Activated CD8-positive, alpha-beta memory T cell treated with anti-CD3 and anti-CD28 coated beads, Interleukin-2, amount 50 U/mL, for 48 hours (primary cell): ENCODE data around the gene MAD1L1.
A peak's percentile ranks its signal among the peaks of the same experiment; 100 is the strongest.
"Not testable (repeated sequence)": the region's sequence is repeated elsewhere in the genome, so short reads cannot be mapped to it uniquely, and the experiment has no call there.

Source experiments
- DNase-seq: peaks from one replicate; pipeline ENCODE4 v3.0.0-alpha.2; 2020

MAD1L1 gene

GRCh38 chr7:2170576-2171521 is 61.9 kb downstream of the MAD1L1 start:
- no peak for DNase-seq

DNA sequence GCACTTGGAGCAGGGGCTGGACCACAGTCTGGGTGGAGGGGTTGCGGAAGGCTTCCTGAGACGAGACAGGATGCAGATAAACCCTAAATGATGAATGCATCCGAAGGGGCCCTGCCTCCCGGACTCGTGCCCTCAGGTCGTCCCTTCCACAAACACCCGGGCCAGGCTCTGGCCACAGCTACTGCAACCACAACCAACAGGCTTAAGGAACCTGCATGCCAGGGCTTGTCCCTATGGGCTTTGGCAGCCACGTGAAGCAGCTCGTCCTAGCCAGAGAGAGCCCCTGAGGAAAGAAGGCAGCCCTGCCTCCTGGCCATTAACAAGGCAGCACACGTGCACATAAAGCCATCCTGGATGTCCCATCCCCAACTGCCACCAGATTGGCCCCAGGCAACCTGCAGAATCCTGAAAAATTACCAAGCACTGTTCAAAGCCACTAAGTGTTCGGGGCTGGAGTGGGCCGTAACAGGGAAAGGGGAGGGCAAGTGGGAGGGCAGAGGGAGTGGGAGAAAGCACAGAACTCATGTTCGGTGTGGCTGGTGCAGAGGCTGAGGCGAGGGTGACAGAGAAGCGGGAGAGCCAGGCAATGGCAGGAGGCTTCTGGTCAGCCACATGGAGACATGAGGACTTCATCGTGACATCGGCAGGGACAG is 62.7 kb downstream of the MAD1L1 start:
- no peak for DNase-seq

DNA sequence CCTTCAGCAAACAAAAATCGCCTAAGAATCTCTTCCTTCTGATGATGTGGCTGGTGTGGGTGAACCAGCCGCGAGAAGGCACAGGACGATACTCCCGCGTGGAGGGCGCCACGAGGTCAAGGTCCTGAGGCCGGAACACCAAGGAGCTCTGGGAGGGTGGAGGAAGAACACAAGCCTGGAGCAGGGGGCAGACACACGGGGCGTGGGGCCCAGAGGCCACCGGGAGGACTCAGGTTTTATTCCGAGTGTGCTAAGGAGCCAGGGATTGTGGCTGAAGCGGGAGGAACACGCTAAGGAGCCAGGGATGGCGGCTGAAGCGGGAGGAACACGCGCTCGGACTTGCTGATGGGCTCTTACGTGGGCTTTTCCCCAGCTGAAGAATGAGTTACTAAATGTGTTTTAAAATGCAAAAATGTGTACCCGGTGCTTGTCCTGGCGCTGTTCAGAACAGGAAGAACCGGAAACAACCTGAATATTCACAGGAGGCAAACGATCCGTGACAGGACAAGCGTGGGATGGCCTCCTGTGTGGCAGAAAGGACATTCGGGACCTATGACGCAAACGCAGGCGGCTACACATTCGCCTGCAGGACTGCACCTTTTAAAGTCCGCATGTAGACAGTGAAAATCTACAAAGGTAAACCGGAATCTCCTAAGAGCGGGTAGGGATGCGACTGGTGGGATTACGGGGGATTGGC is 64.0 kb downstream of the MAD1L1 start:
- no peak for DNase-seq

GRCh38 chr7:2166625-2167280 is 66.0 kb downstream of the MAD1L1 start:
- no peak for DNase-seq

GRCh38 chr7:2165610-2166594 is 66.8 kb downstream of the MAD1L1 start:
- DNase-seq, result no peak

GRCh38 chr7:2165239-2165609 is 67.5 kb downstream of the MAD1L1 start:
- no peak for DNase-seq

- DNase-seq, result no peak
Measured at GRCh38 chr7:2164646-2165045, 68.1 kb downstream of the MAD1L1 start.

GRCh38 chr7:2163600-2164555 is 68.9 kb downstream of the MAD1L1 start:
- no peak for DNase-seq

DNA sequence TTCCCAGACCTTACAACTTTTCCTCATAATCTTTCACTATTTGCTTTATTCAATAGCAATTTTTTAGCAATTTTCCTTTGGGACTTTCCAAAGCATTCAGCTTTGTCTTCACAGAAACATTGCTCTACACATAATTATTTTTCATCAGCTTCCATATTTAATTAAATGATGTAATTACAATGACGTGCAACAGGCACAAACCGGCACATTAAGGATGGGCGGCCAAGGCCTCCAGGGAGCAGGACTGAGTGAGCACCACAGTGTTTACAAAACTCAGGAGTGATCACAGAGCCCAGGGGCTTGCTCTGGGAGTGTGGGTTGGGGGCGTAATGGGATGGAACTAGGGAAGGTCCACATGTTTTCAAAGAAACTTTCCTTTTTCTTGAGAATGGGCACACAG is 69.8 kb downstream of the MAD1L1 start:
- DNase-seq, result peak; percentile 15

DNA sequence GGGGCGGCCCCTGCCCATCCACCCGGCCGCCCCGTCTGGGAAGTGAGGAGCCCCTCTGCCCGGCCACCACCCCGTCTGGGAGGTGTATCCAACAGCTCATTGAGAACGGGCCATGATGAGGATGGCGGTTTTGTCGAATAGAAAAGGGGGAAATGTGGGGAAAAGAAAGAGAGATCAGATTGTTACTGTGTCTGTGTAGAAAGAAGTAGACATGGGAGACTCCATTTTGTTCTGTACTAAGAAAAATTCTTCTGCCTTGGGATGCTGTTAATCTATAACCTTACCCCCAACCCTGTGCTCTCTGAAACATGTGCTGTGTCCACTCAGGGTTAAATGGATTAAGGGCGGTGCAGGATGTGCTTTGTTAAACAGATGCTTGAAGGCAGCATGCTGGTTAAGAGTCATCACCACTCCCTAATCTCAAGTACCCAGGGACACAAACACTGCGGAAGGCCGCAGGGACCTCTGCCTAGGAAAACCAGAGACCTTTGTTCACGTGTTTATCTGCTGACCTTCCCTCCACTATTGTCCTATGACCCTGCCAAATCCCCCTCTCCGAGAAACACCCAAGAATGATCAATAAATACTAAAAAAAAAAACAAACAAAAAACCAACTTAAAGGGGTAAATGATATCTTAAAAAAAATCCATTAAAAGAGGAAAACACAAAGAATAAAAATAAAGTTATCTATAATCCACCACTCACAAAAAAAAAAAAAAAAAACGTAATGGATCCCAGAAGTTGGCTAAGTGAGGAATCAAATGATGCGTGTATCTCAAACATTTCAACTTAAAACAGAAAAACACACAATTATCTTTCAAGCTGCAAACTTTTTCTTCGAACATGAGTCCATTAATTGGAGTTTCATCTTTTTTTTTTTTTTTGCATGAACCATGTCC is 70.5 kb downstream of the MAD1L1 start:
- not testable (repeated sequence) for DNase-seq

DNA sequence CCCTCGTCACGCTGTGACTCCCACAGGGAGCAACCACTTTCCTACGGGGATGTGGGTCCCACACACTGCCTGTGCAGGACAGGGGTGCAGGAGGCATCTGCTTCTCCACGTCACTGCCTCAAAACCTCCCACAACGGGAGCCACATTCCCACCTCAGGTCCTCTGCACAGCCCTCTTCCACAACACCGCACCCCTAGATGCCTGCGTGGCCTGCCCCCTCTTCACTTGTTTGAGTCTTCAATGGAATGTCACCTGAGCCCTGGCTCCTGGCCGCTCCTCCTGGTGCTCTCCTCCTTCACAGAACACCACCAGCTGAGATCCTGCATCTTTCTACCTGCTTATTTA is 73.6 kb downstream of the MAD1L1 start:
- DNase-seq, result no peak

DNA sequence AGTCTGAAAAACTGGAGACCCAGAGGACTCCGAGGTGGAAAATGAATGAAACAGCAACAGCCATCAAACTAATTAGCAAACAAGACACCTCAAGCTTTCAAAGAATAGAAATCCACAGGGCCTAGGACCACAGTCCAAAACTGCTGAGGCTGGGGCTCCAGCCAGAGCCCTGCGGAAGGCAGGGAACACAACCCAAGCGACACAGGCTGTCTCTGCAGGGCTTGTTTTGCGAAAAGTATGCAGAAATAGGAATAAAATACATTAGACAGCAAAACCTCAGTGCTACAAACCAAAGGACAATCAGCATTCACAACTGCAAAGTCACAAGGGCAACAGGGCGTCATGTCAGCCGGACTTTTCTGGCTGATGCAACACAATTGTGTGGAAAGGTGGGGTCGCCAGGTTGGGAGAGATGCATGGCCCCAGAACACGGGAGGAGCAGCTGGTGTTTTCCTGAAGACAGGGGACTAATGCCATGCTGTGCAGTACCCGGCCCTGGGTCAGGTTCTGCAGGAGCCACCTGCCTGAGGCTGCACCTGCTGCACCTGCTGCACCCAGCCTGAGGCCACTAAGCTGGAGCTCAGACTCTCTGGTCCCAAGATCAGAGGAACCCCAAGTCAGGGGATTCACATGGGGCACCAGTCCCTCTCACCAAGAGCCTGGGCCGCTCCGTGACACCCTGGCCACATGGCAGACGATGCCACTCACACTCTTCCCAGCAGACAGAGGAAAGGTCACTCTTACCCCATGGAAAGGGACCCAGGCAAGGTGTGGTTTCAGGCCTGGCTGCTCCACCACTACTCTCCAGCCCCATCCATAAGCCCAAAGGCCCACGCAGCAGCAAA is 74.2 kb downstream of the MAD1L1 start:
- no peak for DNase-seq

- DNase-seq, result no peak
Measured at GRCh38 chr7:2157473-2158279, 75.1 kb downstream of the MAD1L1 start.

DNA sequence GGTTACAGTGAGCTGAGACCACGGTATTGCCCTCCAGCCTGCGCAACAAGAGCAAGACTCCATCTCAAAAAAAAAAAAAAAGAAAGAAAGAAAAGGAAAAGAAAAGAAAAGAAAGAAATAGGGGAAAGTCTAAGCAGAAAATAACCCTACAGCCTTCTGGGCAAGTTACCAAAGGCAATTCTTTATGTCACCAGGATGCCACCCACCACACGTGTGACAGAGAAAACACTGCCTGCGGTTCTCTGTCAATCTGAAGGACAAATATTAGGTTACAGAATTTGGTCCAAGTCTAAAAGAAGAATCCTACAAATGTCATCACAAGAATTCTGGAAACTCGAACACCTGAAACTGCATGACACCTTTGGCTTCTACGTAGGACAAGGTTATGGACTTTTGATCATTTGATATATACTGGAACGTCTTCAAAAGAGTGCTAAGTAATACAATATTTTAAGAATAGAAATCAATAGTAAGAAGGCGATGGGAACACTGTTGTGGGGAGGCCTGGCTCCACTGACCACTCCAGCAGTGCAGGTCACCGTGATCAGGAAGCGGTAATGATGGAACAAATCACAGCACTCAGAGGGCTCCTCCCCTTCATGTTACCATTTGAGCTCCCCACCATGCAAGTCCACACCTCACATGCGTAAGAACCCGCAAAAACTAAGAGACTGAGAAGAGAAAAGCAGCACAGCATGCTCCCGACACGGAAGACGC is 75.8 kb downstream of the MAD1L1 start:
- no peak for DNase-seq

DNA sequence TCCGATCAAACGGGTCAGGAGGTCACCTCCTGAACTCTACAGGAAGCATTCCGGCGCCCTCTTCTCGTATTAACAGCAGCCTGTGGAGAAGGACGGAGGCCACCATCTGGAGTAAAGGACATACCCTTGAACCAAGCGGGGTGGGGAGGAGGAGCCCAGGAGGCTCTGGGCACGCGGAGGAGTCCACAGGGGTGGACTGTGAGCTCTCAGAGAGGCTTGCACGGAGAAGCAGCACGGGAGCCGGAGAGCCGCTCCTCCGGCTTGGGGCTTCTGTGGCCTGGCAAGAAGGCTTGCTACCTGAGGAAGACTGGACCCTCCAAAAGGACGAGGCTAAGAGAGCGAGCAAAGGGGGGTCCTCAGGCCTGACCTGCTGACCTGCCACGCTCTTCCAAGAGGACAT is 77.9 kb downstream of the MAD1L1 start:
- DNase-seq, result no peak

- DNase-seq, result no peak
Measured at GRCh38 chr7:2154121-2154520, 78.6 kb downstream of the MAD1L1 start.

GRCh38 chr7:2152646-2153045 is 80.1 kb downstream of the MAD1L1 start:
- no peak for DNase-seq
